Measurements from ENCODE around the gene EBPL. TPM values are rescaled to one million over a fixed set of nuclear protein-coding genes. Genes with fewer than 3 reads are reported as not detected.

Gene EBPL
- total RNA-seq, 4 donors from 2014 or later: 6.0 to 56.2 (median 16.4) TPM

GRCh38 chr13:49733181-49733951 is 42.1 kb upstream of the EBPL start:
- Histone ChIP-seq H3K4me3 (no peak overlapping the region), H3K27ac (no peak overlapping the region), H3K4me1 (no peaks in the 10 kb centered on the region), H3K36me3 (peaks cover 0 to 17% (median 8%) of the 10 kb centered on the region in 4 donors), H3K9me3 (no peaks in the 10 kb centered on the region), H3K27me3 (no peaks in the 10 kb centered on the region)
- no peak for TF ChIP-seq CTCF (IDR thresholded peaks at IDR 0.05)
- TF ChIP-seq EP300 (IDR thresholded peaks at IDR 0.05; ENCODE audit: low read depth): no peak
- TF ChIP-seq POLR2AphosphoS5 (IDR thresholded peaks at IDR 0.05): no peak
- no peak for TF ChIP-seq POLR2A (IDR thresholded peaks at IDR 0.05)
- intact Hi-C loops (cut with DNase I; ENCODE audit: low total_unique reads): no loop called here
- no peak for DNase-seq
- in situ Hi-C loops (cut with MboI; ENCODE audit: low pct_ligation_motif_present in 1 of 4, low pct_unique_long_range_greater_than_20kb in 1 of 4, low sequenced_read_pairs in 3 of 4): no loop called here
- WGBS, 2 donors (ENCODE audit: low coverage in 1 of 2): 95 to 97% methylated on average over 9 to 12 of the region's 12 CpGs

- Histone ChIP-seq H3K4me1 (no peaks in the 10 kb centered on the region), H3K4me3 (no peak overlapping the region), H3K27me3 (no peaks in the 10 kb centered on the region), H3K9me3 (no peaks in the 10 kb centered on the region), H3K36me3 (peaks cover 0 to 17% (median 8%) of the 10 kb centered on the region in 4 donors), H3K27ac (no peak overlapping the region)
- intact Hi-C loops (cut with DNase I; ENCODE audit: low total_unique reads) (no loop called here), in situ Hi-C loops (cut with MboI; ENCODE audit: low pct_ligation_motif_present in 1 of 4, low pct_unique_long_range_greater_than_20kb in 1 of 4, low sequenced_read_pairs in 3 of 4) (no loop called here)
- TF ChIP-seq EP300 (IDR thresholded peaks at IDR 0.05; ENCODE audit: low read depth) (no peak), POLR2A (IDR thresholded peaks at IDR 0.05) (no peak), POLR2AphosphoS5 (IDR thresholded peaks at IDR 0.05) (no peak), CTCF (IDR thresholded peaks at IDR 0.05) (no peak)
- DNase-seq: no peak
Observed at GRCh38 chr13:49731766-49732165, 40.5 kb upstream of the EBPL start.

GRCh38 chr13:49716615-49717014 is 25.3 kb upstream of the EBPL start:
- intact Hi-C loops (cut with DNase I; ENCODE audit: low total_unique reads): no loop called here
- WGBS, 2 donors (ENCODE audit: low coverage in 1 of 2): 97 to 98% methylated on average over 5 to 6 of the region's 6 CpGs
- no peak for DNase-seq
- TF ChIP-seq POLR2A (IDR thresholded peaks at IDR 0.05) (no peak), CTCF (IDR thresholded peaks at IDR 0.05) (no peak), EP300 (IDR thresholded peaks at IDR 0.05; ENCODE audit: low read depth) (no peak), POLR2AphosphoS5 (IDR thresholded peaks at IDR 0.05) (no peak)
- Histone ChIP-seq H3K27me3 (no peaks in the 10 kb centered on the region), H3K27ac (no peak overlapping the region), H3K4me3 (no peak overlapping the region), H3K36me3 (peaks cover 0 to 58% (median 13%) of the 10 kb centered on the region in 4 donors), H3K9me3 (peaks cover 0 to 15% of the 10 kb centered on the region in 2 donors), H3K4me1 (no peaks in the 10 kb centered on the region)
- in situ Hi-C loops (cut with MboI; ENCODE audit: low pct_ligation_motif_present in 1 of 4, low pct_unique_long_range_greater_than_20kb in 1 of 4, low sequenced_read_pairs in 3 of 4): no loop called here

GRCh38 chr13:49714757-49715156 is 23.5 kb upstream of the EBPL start:
- TF ChIP-seq POLR2A (IDR thresholded peaks at IDR 0.05): no peak
- TF ChIP-seq POLR2AphosphoS5 (IDR thresholded peaks at IDR 0.05): no peak
- TF ChIP-seq CTCF (IDR thresholded peaks at IDR 0.05): no peak
- TF ChIP-seq EP300 (IDR thresholded peaks at IDR 0.05; ENCODE audit: low read depth): no peak
- Histone ChIP-seq H3K36me3 (peaks cover 0 to 44% (median 12%) of the 10 kb centered on the region in 4 donors), H3K4me1 (no peaks in the 10 kb centered on the region), H3K9me3 (peaks cover 0 to 15% of the 10 kb centered on the region in 2 donors), H3K27me3 (no peaks in the 10 kb centered on the region), H3K4me3 (no peak overlapping the region), H3K27ac (no peak overlapping the region)
- DNase-seq: no peak
- in situ Hi-C loops (cut with MboI; ENCODE audit: low pct_ligation_motif_present in 1 of 4, low pct_unique_long_range_greater_than_20kb in 1 of 4, low sequenced_read_pairs in 3 of 4): no loop called here
- intact Hi-C loops (cut with DNase I; ENCODE audit: low total_unique reads): no loop called here
- WGBS, 2 donors (ENCODE audit: low coverage in 1 of 2): 92 to 98% methylated on average over 1 of the region's 1 CpG
